Heart right ventricle (tissue), 16 donors: ENCODE data around the gene HERC3. TPM values are rescaled to one million over a fixed set of nuclear protein-coding genes. Genes with fewer than 3 reads are reported as not detected.

ENCODE experiments used
- ATAC-seq, 8 donors: fragments of 200-7000 bp; cut with Tn5 transposase; one replicate each; pipeline ENCODE4 v1.9.1; 2020; ENCODE audit warnings: mild to moderate bottlenecking in 8 of 8, moderate library complexity in 8 of 8, moderate number of reproducible peaks in 1 of 8
- DNase-seq, 2 donors: peaks; one replicate each; pipeline ENCODE4 v3.0.0-alpha.2; 2020
- H3K27ac ChIP-seq, 10 donors: fragments of 200-600 bp; sonication (generic) in 2 of 10; one replicate each; pipeline versions ENCODE4 v1.5.0 to v1.8.0; 2020 to 2022; ENCODE audit warnings: mild to moderate bottlenecking in 3 of 10
- H3K27me3 ChIP-seq, 7 donors: fragments of 200-600 bp; one replicate each; pipeline ENCODE4 v1.8.0; 2021 to 2022; ENCODE audit warnings: mild to moderate bottlenecking in 2 of 7
- H3K36me3 ChIP-seq, 9 donors: fragments of 200-600 bp; sonication (generic) in 1 of 9; one replicate each; pipeline versions ENCODE4 v1.5.0 to v1.8.0; 2020 to 2022; ENCODE audit warnings: mild to moderate bottlenecking in 2 of 9
- H3K4me1 ChIP-seq, 9 donors: fragments of 200-600 bp; sonication (generic) in 1 of 9; one replicate each; pipeline versions ENCODE4 v1.5.0 to v1.8.0; 2020 to 2022; ENCODE audit warnings: mild to moderate bottlenecking in 4 of 9
- H3K4me3 ChIP-seq, 10 donors: fragments of 200-600 bp; sonication (generic) in 2 of 10; one replicate each; pipeline versions ENCODE4 v1.5.0 to v1.8.0; 2020 to 2022; ENCODE audit warnings: mild to moderate bottlenecking in 7 of 10, moderate library complexity in 2 of 10
- H3K9me3 ChIP-seq, 11 donors: fragments of 200-600 bp in 10 of 11; sonication (generic) in 2 of 11; one replicate each; pipeline versions ENCODE4 v1.5.0 to v1.8.0; 2013 to 2022; ENCODE audit warnings: mild to moderate bottlenecking in 2 of 11, control low read depth in 1 of 11, moderate library complexity in 1 of 11
- CTCF ChIP-seq, 9 donors: fragments of 200-600 bp; sonication (generic) in 2 of 9; IDR thresholded peaks; one replicate each; pipeline versions ENCODE4 v1.5.0 to v1.8.0; 2021 to 2022; ENCODE audit warnings: antibody characterized with exemption in 9 of 9, mild to moderate bottlenecking in 5 of 9, moderate library complexity in 1 of 9
- WGBS, 2 donors: extraction: QIAGEN DNeasy Blood & Tissue Kit; methylation state at CpG; one replicate each; pipeline ENCODE4 v1.1.7; 2013; ENCODE audit warnings: inconsistent platforms in 1 of 2; 5-methylcytosine and 5-hydroxymethylcytosine counted together
- intact Hi-C, 10 donors: fragments of 100-400 bp; cut with DNase I; formaldehyde crosslinking; loops; one replicate each; pipeline versions ENCODE4 v1.11.1 to v1.14.2; 2022
- polyA plus RNA-seq, 2 donors: library from polyadenylated mRNA; stranded (reverse); fragments of 200-250 nt; gene quantifications; one replicate each; pipeline ENCODE4 v1.2.3, GENCODE V29; 2013
- total RNA-seq, 10 donors: library from RNA; stranded (reverse); fragmentation: NEBNext Ultra II Directional in 3 of 10; extraction: Animal tissue kit (Norgen Biotek cat#: 25700) in 3 of 10; gene quantifications; one replicate each; pipeline versions ENCODE4 v1.2.1 to v1.2.4, GENCODE V29; 2021 to 2023
- donor health status: Arrhythmogenic right ventricular cardiomyopathy.
- donor health status: ischemic (EF 13 %, LVEDD 7.1; RV severe dilation, severe dysfunction).
- donor health status: healthy with polysubstance abuse.
- donor health status: DM: no; HTN: yes; CAD: no.
- donor health status: DM: no; HTN: no; CAD: no.
- donor health status: ischemic (EF 25% LVEDD 6.9; RV normal size, moderate dysfunction).
- donor health status: ischemic (EF 25% LVEDD 5.7; RV mildly dilated, moderate dysfunction).
- donor health status: healthy.
- donor health status: DM: yes; HTN: yes; CAD: no.
- donor health status: Ischemic cardiomyopathy.
- donor health status: ischemic (EF 35%, LVEDD 5.7; RV mildly dilated, moderate dysfunction).
- donor health status: nonischemic (EF 11% LVEDD 7.7; RV severe dilation, severe dysfunction).
- donor health status: DM: yes; HTN: yes; CAD: no.
- donor health status: PGD.
- donor health status: ischemic (EF 29% LVEDD 5.4; RV normal size, mild dysfunction).
- donor health status: nonischemic (EF 23%, LVEDD 6.1; RV moderate dilation, normal function).

HERC3 gene
- total and polyA plus RNA-seq, 12 donors: 8.5 to 62.6 (median 46.5) TPM

- H3K36me3 ChIP-seq: peaks cover 0 to 25% (median 0%) of the 10 kb centered on the region in 9 donors
- H3K9me3 ChIP-seq: no peaks in the 10 kb centered on the region
- 1% methylated on average over 89 of the region's 89 CpGs for WGBS, 2 donors
- H3K4me1 ChIP-seq: peaks cover 6 to 49% (median 32%) of the 10 kb centered on the region in 9 donors
- H3K4me3 ChIP-seq: peak overlapping the region; percentile 77 to 98 (median 92)
- ATAC-seq (peak; percentile 91 to 95 (median 92)), DNase-seq (peak; percentile 77 to 84)
- intact Hi-C loops: loop anchor here in 6 of 10 donors (5.0 to 10.0 kb wide), 4 partner anchors 62 to 308 kb away; partner anchors contain the start of gene PPM1K (in 1 of the 6)
- peak overlapping the region; percentile 82 to 99 (median 96) for H3K27ac ChIP-seq
- TF ChIP-seq CTCF (IDR thresholded peaks at IDR 0.05): no peak
- no peaks in the 10 kb centered on the region for H3K27me3 ChIP-seq
Measured at GRCh38 chr4:88592600-88593448, 544 bp downstream of the HERC3 start.

- DNase-seq: no peak
- 31 to 49% methylated on average over 3 of the region's 3 CpGs for WGBS, 2 donors
- intact Hi-C loops: loop anchor here in 2 of 10 donors (10.0 kb wide), 2 partner anchors 57 to 313 kb away; partner anchors contain the start of gene PPM1K (in 1 of the 2)
- Histone ChIP-seq H3K27ac (peak overlapping the region in 9 of 10 donors; percentile 11 to 70 (median 48)), H3K27me3 (no peaks in the 10 kb centered on the region), H3K9me3 (no peaks in the 10 kb centered on the region), H3K4me1 (peaks cover 12 to 69% (median 58%) of the 10 kb centered on the region in 9 donors), H3K36me3 (peaks cover 0 to 37% (median 0%) of the 10 kb centered on the region in 9 donors), H3K4me3 (no peak overlapping the region)
- no peak for TF ChIP-seq CTCF (IDR thresholded peaks at IDR 0.05)
- ATAC-seq: peak in 2 of 8 donors; percentile 32 to 35
Measured at GRCh38 chr4:88597970-88598660, 5.8 kb downstream of the HERC3 start.

GRCh38 chr4:88599298-88599697, 7.0 kb downstream of the HERC3 start:
- H3K27ac ChIP-seq: peak overlapping the region in 9 of 10 donors; percentile 13 to 70 (median 52)
- WGBS, 2 donors: 51 to 60% methylated on average over 3 of the region's 3 CpGs
- ATAC-seq: peak in 5 of 8 donors; percentile 40 to 74 (median 41)
- intact Hi-C loops: loop anchor here in 2 of 10 donors (10.0 kb wide), 2 partner anchors 56 to 314 kb away; partner anchors contain the start of gene PPM1K (in 1 of the 2)
- no peaks in the 10 kb centered on the region for H3K9me3 ChIP-seq
- no peak for DNase-seq
- H3K27me3 ChIP-seq: no peaks in the 10 kb centered on the region
- peaks cover 0 to 37% (median 0%) of the 10 kb centered on the region in 9 donors for H3K36me3 ChIP-seq
- TF ChIP-seq CTCF (IDR thresholded peaks at IDR 0.05): no peak
- peaks cover 12 to 59% (median 46%) of the 10 kb centered on the region in 9 donors for H3K4me1 ChIP-seq
- peak overlapping the region in 1 of 10 donors; percentile 16 for H3K4me3 ChIP-seq

GRCh38 chr4:88599714-88600113, 7.4 kb downstream of the HERC3 start:
- no peak for TF ChIP-seq CTCF (IDR thresholded peaks at IDR 0.05)
- Histone ChIP-seq H3K36me3 (peaks cover 0 to 37% (median 0%) of the 10 kb centered on the region in 9 donors), H3K4me3 (peak overlapping the region in 1 of 10 donors; percentile 16), H3K4me1 (peaks cover 12 to 54% (median 43%) of the 10 kb centered on the region in 9 donors), H3K9me3 (no peaks in the 10 kb centered on the region), H3K27ac (peak overlapping the region in 6 of 10 donors; percentile 48 to 70 (median 56)), H3K27me3 (no peaks in the 10 kb centered on the region)
- 49 to 64% methylated on average over 1 of the region's 1 CpG for WGBS, 2 donors
- intact Hi-C loops: loop anchor here in 2 of 10 donors (10.0 kb wide), 2 partner anchors 55 to 315 kb away; partner anchors contain the start of gene PPM1K (in 1 of the 2)
- ATAC-seq (peak in 4 of 8 donors; percentile 10 to 29 (median 18)), DNase-seq (no peak)
